Right atrium auricular region (tissue), 2 donors: ENCODE data around the gene SIGLECL1. TPM values are rescaled to one million over a fixed set of nuclear protein-coding genes. Genes with fewer than 3 reads are reported as not detected.

Experiments
- DNase-seq: peaks from one replicate; pipeline ENCODE4 v3.0.0-alpha.2; 2019; ENCODE audit warnings: low spot score
- H3K27ac ChIP-seq, 2 donors: fragments of 200-600 bp; sonication (generic); 1 replicate in 1 of 2; 2 replicates in 1 of 2; pipeline ENCODE4 v1.5.1; 2016 to 2019
- H3K27me3 ChIP-seq, 2 donors: fragments of 200-600 bp; sonication (generic); one replicate each; pipeline versions ENCODE4 v1.5.1 to v1.6.0; 2017 to 2019
- H3K36me3 ChIP-seq: fragments of 200-600 bp; sonication (generic); one replicate; pipeline ENCODE4 v1.5.1; 2016
- H3K4me1 ChIP-seq, 2 donors: fragments of 200-600 bp; sonication (generic); one replicate each; pipeline versions ENCODE4 v1.5.1 to v1.6.0; 2017 to 2019
- H3K4me3 ChIP-seq, 2 donors: fragments of 200-600 bp; sonication (generic); 1 replicate in 1 of 2; 2 replicates in 1 of 2; pipeline ENCODE4 v1.5.1; 2017 to 2019; ENCODE audit warnings: mild to moderate bottlenecking in 1 of 2, moderate library complexity in 1 of 2
- H3K9me3 ChIP-seq, 2 donors: fragments of 200-600 bp; sonication (generic); one replicate each; pipeline ENCODE4 v1.5.1; 2019
- total RNA-seq, 2 donors: library from RNA; depleted of rRNA; stranded (reverse); fragments of >200 nt; gene quantifications; one replicate each; pipeline ENCODE4 v1.1.0, GENCODE V29; 2016
- TF ChIP-seq, protein P1 (sequence below), 2 donors: fragments of 200-600 bp; sonication (generic); IDR thresholded peaks; one replicate each; pipeline ENCODE4 v1.5.1; 2019; ENCODE audit warnings: antibody characterized with exemption in 2 of 2

The SIGLECL1 gene
- total RNA-seq, 2 donors from 2014 or later, result not detected

DNA sequence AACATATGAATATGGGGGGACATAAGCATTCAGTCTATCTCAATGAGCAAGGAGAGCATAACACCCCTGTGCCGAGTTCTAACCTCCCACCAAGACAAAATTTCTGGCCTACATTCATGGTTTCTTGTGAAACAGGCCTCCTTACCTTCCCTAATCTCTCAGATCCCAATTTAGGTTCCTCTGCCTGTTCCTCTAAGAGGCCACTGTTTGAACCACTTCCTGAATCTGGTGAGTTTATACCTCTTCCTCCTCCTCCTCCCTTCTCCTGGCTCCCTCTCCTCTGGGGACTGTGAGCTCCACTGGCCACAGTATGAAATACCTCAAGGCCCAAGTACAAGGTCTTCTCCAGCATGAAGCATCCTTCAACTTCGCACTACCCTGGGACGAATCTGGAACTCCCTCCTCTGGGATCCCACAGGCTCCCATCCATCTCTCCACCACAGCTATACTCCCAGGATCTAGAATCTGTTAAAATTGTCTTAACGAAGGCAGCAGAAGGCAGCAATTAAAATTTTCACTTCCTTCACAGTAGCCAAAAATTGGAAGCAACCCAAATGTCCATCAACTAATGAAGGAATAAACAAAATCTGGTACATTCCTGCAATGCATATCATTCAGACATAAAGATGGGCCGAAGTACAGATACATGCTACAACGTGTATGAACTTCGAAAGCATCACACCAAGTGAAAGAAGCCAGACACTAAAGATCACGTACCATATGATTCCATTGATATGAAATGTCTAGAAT is 7.8 kb upstream of the SIGLECL1 start:
- H3K36me3 ChIP-seq, result no peaks in the 10 kb centered on the region
- H3K9me3 ChIP-seq, result no peaks in the 10 kb centered on the region
- H3K4me1 ChIP-seq, result no peaks in the 10 kb centered on the region
- no peak overlapping the region for H3K27ac ChIP-seq
- no peak overlapping the region for H3K4me3 ChIP-seq
- DNase-seq, result no peak
- TF ChIP-seq, protein P1, sequence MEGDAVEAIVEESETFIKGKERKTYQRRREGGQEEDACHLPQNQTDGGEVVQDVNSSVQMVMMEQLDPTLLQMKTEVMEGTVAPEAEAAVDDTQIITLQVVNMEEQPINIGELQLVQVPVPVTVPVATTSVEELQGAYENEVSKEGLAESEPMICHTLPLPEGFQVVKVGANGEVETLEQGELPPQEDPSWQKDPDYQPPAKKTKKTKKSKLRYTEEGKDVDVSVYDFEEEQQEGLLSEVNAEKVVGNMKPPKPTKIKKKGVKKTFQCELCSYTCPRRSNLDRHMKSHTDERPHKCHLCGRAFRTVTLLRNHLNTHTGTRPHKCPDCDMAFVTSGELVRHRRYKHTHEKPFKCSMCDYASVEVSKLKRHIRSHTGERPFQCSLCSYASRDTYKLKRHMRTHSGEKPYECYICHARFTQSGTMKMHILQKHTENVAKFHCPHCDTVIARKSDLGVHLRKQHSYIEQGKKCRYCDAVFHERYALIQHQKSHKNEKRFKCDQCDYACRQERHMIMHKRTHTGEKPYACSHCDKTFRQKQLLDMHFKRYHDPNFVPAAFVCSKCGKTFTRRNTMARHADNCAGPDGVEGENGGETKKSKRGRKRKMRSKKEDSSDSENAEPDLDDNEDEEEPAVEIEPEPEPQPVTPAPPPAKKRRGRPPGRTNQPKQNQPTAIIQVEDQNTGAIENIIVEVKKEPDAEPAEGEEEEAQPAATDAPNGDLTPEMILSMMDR (IDR thresholded peaks at IDR 0.05), result no peak
- H3K27me3 ChIP-seq, result no peaks in the 10 kb centered on the region

DNA sequence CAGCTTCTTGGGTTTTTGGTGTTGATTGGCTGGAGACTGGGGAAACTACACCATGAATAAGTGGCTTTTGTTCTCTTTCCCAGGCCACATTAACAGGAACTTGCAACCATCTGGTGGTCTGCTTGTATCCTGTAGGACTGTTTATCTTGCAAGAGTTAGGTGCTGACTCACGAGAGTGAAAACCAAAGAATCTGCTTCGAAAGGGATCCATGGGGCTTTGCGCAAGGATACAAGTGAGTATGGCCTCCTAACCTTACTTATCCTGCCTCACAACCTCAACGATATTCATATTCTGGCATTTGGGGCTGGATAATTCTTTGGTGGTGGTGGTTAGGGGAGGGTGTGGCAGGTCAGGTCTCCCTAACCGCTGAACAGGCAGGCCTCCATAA is 4.7 kb upstream of the SIGLECL1 start:
- H3K4me1 ChIP-seq, result no peaks in the 10 kb centered on the region
- no peak overlapping the region for H3K27ac ChIP-seq
- no peak for DNase-seq
- H3K36me3 ChIP-seq, result no peaks in the 10 kb centered on the region
- H3K27me3 ChIP-seq, result no peaks in the 10 kb centered on the region
- H3K9me3 ChIP-seq, result no peaks in the 10 kb centered on the region
- TF ChIP-seq, protein P1 (IDR thresholded peaks at IDR 0.05), result no peak
- H3K4me3 ChIP-seq, result no peak overlapping the region

DNA sequence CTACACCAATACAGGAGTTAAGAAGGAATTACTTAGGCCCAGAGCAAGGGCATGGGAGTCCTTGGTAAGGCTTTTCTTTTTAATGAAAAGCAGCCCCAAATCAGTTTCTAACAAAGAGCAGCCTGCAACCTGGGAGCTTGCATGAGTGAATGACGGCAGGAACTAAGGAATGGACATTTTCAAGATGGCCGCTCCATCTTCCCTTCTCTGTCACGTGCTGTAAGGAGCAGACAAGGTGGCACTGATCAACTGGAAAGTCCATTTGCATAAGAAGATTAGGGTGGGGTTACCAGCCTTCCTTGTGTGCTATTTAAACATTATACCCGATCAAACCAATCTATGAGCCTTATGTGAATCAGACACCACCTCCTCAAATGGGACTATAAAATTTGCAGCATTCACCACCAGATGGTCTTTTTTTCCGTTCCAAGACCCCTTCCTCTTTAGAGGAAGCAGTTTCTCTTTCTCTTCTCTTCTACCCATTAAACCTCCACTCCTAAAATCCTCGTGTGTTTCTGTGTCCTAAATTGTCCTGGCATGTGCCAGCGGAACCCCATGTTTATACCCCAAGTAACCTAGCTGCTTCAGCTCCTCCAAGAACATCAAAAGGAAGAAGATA is 2.8 kb upstream of the SIGLECL1 start:
- H3K27me3 ChIP-seq, result no peaks in the 10 kb centered on the region
- H3K27ac ChIP-seq, result no peak overlapping the region
- DNase-seq, result no peak
- no peaks in the 10 kb centered on the region for H3K36me3 ChIP-seq
- no peaks in the 10 kb centered on the region for H3K9me3 ChIP-seq
- no peak overlapping the region for H3K4me3 ChIP-seq
- TF ChIP-seq, protein P1 (IDR thresholded peaks at IDR 0.05), result no peak
- H3K4me1 ChIP-seq, result no peaks in the 10 kb centered on the region

DNA sequence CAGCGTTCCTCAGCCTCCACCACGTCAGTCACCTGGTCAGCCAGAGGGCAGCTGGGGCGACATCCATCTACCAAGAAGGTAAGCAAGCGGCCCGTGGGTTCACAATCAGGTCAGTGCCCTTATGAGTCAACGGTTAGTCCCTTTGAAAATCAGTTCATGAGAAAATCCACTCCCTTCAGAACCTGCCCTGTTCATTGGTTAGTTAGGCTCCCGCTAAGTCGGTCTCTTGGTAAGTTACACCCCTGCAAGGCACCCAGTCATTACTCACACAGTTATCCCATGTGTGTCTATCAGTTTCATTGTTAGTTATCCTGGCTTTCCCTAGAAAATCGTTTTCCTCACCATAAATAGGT is 564 bp downstream of the SIGLECL1 start:
- Histone ChIP-seq H3K27me3 (no peaks in the 10 kb centered on the region), H3K27ac (no peak overlapping the region), H3K4me3 (no peak overlapping the region), H3K36me3 (no peaks in the 10 kb centered on the region), H3K4me1 (no peaks in the 10 kb centered on the region), H3K9me3 (no peaks in the 10 kb centered on the region)
- TF ChIP-seq, protein P1 (IDR thresholded peaks at IDR 0.05), result no peak
- DNase-seq, result no peak

DNA sequence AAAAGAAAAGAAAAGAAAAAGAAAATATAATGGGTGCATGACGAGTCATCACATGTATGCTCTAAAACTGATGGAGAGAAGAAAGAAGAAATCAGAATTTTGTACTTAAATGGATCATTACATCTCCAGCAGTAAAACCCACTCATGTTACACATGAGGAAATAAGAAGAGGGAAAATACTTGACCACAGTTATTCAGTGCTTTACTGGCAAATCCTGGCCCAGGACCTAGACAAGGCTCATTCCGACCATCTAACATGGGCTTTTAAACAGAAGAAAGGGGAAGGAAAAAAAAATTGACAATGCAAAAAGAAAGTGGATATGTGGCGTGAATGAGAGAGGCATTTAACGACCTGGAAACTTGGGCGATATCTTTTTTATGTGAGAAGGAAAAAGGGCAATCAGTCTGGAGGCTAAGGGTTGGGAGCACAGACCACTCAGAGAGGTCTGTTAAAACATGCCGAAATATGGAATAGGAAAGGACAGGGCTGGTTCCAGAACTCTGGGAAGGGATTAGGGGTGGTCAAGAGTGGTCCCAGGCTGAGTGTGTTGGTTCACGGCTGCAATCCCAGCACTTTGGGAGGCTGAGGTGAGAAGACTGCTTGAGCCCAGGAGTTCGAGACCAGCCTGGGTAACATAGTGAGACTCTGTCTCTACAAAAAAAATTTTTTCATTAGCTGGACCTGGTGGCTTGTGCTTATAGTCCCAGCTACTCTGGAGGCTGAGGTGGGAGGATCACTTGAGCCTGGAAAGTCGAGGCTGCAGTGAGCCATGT is 1.6 kb downstream of the SIGLECL1 start:
- Histone ChIP-seq H3K4me1 (no peaks in the 10 kb centered on the region), H3K36me3 (no peaks in the 10 kb centered on the region), H3K4me3 (no peak overlapping the region), H3K9me3 (no peaks in the 10 kb centered on the region), H3K27me3 (no peaks in the 10 kb centered on the region), H3K27ac (no peak overlapping the region)
- TF ChIP-seq, protein P1 (IDR thresholded peaks at IDR 0.05), result no peak
- DNase-seq, result no peak
